NCI-H2196 treated with DMSO at 0.1 percent for 48 hours (cell line): ENCODE data around the gene SDHAF1.
"Not testable (repeated sequence)": the region's sequence is repeated elsewhere in the genome, so short reads cannot be mapped to it uniquely, and the experiment has no call there.

Source experiments
- DNase-seq: peaks from one replicate; lab custom pipeline; 2025; ENCODE audit not compliant: unreplicated experiment; lab: John Stamatoyannopoulos, UW

The SDHAF1 gene, protein sequence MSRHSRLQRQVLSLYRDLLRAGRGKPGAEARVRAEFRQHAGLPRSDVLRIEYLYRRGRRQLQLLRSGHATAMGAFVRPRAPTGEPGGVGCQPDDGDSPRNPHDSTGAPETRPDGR

DNA sequence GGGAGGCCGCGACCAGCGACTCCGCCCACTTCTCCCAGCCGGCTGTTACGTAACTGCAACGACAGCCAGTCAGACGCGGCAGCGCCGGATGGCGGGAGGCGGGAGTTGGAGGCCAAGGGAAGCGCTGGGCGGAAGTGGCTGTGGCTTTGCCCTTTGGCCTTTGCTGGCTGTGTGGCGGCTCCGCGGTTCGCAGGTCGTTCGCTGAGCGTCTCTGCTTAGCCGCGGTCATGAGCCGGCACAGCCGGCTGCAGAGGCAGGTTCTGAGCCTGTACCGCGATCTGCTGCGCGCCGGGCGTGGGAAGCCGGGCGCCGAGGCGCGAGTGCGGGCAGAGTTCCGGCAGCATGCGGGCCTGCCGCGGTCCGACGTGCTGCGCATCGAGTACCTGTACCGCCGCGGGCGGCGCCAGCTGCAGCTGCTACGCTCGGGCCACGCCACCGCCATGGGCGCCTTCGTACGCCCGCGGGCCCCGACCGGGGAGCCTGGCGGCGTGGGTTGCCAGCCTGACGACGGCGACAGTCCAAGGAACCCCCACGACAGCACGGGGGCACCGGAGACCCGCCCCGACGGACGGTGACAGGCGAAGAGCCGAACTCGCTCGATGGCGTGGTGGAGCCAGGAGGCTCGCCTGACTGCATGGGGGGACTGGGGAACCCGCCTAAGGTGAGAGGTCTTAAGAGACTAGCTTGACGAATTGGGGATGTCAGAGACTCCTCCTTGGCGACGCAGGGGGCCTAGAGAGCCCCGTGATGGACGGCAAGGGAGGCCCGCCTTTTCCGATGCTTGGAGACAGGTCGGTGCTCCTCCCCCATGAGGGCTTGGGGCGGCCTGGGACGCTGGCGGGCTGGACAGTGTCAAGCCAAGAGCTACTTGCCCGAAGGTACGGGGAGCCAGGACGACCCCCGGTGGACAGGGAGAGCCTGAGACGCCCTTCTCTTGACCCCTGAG is at the start of gene SDHAF1:
Gene SDHAF1, plus strand, starts transcription at position 141 of the 946 bp plus-strand sequence. Its CDS starts 87 bp downstream, at position 228.
- peak; percentile 88 for DNase-seq

DNA sequence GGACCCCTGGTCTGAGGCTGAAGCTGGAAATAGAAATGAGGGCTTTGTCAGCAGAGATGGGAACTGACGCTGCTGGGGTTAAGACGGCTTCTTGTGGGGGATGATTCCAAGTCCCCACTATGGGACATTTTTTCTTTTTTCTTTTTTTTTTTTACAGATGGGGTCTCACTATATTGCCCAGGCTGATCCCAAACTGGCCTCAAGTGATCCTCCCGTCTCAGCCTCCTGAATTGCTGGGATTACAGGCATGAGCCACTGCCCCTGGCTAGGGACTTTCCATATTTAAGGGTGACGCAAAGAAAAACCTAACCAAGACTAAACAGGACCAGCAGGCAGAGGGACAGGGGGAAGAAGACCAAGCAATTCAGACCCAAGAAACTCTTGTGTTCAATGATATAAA is 48.8 kb upstream of the SDHAF1 start:
- DNase-seq: no peak

DNA sequence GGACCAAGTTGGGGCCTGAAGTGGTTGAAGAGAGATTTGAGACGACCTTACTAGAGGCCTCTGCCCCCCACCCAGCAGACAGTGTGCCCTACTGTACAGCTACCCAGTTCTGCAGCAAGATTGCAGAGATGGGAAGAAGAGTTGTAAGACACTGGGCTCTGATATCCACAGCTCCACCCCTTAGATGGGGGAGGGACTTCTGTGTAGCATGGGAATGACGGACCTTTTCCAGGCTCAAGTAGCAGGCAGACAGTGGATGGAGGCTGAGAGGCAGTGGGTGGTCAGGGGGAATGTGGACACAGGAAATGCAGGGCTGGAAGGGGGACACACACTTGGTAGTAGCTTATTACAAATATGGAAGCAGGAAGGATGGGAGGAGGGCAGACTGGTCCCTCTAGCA is 45.9 kb upstream of the SDHAF1 start:
- DNase-seq: no peak

DNA sequence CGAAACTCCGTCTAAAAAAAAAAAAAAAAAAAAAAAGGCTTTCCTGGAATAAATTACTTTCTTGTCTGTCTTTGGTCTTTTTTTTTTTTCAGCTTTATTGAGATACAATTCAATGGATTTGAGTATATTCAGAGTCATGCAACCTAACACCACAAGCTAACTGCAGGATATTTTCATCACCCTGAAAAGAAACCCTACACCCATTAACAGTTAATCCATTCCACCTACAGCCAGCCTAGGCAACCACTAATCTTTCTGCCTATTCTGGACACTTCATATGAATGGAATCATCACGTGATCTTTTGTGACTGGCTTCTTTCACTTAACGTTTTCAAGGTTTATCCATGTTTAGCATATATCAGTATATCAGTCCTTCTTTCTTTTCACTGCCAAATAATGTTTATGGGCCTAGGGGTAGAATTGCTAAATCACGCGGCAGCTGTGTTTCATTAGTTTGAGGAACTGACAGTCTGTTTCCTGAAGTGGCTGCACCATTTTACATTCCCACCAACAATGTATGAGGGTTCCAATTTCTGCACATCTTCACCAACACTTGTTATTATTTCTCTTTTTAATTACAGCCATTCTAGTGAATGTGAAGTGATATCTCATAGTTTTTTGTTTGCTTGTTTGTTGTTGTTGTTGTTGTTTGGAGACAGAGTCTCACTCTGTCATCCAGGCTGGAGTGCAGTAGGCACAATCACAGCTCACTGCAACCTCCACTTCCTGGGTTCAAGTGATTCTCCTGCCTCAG is 38.9 kb upstream of the SDHAF1 start:
- no peak for DNase-seq

DNA sequence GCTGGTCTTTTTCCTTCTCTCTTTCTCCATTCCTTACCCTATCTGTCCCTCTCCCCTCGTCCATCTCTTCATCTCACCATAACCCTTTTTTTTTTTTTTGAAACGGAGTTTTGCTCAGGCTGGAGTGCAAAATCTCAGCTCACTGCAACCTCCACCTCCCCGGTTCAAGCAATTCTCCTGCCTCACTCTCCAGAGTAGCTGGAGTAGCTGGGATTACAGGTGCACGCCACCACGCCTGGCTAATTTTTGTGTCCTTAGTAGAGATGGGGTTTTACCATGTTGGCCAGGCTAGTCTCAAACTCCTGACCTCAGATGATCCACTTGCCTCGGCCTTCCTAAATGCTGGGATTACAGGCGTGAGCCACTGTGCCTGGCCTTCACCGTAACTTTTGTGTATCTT is 37.6 kb upstream of the SDHAF1 start:
- not testable (repeated sequence) for DNase-seq

DNA sequence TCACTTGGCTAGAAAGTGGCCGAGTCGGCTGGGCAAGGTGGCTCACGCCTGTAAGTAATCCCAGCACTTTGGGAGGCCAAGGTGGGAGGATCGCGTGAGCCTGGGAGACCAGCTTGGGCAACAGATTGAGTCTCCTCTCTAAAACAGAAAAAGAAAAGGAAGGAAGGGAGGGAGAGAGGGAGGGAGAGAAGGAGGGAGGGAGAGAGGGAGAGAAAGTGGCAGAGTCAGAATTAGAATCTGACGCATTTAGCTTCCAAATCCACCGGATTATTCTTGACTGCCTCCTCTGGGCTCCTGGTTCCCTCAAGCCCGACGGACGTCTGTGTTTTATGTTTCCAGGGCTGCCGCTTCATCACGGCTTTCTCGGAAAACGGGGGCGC is 36.3 kb upstream of the SDHAF1 start:
- DNase-seq: no peak

DNA sequence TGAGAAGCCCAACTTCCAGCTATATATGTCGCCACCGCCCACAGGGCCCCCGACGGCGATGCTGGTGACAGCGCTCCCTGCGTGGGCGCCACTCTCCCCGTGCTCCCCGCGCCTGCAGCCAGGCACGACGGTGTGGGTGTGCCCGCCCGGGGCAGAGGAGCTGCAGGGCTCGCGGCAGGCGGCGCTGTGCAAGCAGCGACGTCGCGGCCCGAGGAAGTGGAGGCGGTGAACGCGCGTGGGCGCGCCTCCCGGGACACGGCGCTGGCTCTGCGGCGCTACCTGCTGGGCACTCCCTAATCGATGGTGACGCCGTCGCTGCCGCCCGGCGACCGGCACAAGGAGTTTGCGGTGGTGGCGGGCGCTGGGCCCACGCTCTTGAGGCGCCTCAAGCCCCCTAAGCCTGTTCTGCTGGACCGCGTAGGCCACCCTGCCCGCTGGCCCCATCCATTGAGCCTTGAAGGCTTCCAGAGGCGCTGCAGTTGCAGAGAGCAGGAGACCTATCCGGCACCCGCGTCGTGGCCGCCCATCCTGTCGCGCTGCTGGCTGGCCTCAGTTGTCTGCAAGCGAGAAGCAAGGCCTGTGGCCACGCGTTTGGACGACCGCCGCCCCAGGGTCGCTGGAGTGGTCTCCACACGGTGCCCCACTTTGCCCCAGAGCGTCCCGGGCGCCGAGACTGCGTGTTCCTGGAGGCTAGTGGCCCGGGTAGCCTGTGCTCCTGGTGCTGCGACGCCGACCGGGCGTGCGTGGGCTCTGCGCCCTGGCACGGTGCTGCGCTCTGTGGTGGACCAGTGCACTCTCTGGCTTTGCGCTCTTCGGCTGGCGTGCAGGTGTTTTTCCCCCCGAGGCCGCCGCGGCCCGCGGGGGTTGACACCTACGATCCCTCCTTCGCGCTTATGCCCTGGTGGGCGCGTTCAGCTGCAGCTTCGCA is 35.7 kb upstream of the SDHAF1 start:
- DNase-seq: no peak

DNA sequence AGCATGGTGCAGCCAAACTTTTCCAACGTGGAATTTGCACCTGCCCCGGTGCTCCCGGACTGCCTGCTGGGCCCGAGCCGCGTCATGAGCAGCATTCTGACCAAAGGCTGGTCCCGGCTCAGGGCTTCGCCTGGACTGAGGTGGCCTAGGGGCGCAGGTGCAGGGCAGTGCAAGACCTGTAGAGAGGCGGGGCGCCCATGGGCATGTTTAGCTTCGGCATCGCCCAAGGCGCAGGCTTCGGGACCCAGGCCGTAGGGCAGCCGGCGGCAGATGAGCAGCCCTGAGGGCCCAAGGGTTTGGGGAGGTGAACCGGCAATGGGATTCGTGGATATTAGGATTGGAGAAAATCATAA is 35.0 kb upstream of the SDHAF1 start:
- DNase-seq: no peak

DNA sequence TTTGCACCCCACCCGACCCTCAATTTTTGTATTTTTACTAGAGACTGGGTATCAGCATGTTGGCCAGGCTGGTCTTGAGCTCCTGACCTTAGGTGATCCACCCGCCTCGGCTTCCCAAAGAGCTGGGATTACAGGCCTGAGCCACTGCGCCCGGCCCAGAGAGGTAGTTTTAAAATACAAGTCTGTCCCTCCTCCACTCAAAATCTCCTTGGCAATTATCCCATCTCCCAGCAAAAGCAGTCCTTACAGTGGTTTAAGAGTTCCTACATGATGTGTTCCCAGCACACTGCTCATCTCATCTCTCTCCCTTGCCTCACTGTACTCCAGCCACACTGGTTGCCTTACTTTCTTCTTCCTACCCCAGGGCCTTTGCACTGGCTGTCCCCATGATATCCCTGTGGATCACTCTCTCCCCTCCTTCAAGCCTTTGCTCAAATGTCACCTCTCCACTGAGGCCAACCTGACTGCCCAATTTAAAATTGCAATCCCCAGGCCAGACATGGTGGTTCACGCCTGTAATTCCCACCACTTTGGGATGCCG is 34.5 kb upstream of the SDHAF1 start:
- DNase-seq: no peak

DNA sequence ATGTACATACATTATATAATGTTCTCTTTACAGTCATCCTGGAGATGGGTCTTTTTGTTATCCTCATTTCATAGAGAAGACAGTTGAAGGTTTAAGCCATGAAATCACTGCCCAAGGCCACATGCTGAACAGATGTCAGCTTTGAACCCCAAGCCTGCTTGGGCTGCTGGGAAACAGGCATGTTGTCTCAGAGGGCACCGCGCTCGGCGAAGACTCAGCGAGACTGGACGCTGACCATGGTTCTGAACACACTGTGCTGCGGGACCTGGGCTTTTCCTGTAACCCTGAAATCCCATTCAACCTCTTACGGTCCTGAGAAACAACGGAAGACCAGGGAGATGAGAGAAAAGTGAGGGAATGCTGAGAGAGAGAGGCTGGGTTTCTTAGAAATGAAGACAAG is 31.5 kb upstream of the SDHAF1 start:
- DNase-seq: no peak

DNA sequence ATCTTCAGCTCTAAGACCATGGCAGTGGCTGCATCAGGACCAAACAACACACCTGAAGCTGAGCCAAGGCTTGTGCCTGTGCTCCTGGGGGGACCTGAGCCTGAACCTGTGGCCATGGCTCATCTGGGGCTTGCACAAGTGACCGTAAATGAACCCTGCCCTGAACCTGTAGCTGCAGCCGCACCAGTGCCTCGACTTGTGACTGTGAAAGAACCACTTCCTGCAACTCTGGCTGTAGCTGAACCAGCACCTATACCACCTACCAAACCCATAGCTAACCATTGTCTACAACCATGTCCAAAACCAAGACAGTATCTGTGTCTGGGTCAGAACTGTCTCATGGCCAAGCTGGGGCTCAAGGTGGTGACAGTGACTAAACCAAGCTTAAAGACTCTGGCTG is 28.2 kb upstream of the SDHAF1 start:
- no peak for DNase-seq

DNA sequence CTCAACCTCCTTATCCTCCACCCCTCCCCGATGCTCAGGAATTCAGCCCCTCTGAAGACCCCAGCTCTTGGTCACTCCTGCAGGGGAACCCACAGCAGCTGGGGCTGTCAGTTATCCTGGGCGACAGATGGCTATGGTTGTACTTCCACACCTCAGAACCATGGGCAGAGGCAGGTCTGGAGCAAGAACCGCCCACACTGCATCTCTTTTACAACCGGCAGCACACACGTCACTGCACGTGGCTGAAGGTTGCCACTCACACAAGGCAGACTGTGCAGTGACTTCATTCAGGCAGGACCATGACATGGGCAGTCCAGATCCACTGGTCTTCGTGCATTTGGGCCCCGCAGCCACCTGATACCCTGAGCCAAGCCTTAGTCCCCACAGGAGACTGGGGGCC is 21.5 kb upstream of the SDHAF1 start:
- no peak for DNase-seq

DNA sequence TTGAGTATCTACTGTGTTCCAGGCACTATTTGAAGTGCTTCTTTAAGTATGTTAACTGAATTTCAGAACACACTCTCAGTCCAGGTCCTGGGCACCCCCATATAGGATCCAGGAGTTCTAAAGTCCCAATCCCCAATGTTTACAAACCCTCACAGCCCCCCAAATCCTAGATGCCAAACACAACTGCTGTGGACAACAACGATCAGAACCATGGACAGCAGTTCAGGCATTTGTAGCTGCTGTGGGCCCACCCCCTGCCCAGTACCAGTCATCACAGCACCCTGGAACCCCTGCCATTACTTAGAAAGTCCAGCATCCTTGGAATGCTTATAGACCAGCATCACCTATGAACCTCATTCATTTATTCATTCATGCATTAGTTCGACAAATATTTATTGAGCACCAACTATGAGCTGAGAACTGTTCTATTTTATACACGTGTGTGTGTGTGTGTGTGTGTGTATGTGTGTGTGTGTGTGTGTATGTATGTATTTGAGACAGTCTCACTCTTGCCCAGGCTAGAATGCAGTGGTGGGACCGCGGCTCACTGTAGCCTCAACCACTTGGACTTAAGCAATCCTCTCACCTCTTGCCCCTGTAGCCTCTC is 19.3 kb upstream of the SDHAF1 start:
- no peak for DNase-seq

DNA sequence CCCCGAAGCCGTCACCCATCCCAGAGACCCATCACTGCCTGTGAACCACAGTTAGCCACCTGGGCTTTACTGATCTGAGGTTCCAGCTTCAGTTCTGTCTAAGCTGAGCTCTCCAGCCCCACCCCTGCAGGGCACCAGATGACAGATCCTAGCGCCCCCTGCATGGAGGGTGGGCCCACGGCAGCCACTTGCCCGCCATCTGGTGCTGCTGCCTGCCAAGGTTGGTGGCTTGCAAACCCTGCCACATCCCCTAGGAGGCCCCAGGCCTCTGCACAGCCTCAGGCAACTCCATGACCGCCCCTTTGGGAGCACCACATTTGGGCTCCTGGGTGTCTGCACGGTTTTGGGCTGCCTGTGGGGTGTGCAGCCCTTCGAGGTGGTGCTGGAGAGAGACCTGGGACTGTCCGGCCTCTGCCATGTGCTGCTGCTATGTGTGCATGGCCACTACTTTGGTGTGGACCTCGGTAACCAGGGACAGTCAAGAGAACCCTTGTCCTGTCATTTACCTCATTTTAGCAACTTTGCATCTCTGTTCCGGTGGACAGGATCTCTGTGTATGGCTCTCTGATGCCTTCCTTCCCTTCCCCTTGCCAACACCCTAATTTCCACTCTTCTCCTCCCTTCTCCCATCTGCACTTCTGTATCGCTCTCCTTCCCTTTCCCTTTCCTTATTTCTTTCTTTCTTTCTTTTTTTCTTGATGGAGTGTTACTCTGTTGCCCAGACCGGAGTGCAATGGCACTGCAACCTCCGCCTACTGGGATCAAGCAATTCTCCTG is 17.4 kb upstream of the SDHAF1 start:
- no peak for DNase-seq

DNA sequence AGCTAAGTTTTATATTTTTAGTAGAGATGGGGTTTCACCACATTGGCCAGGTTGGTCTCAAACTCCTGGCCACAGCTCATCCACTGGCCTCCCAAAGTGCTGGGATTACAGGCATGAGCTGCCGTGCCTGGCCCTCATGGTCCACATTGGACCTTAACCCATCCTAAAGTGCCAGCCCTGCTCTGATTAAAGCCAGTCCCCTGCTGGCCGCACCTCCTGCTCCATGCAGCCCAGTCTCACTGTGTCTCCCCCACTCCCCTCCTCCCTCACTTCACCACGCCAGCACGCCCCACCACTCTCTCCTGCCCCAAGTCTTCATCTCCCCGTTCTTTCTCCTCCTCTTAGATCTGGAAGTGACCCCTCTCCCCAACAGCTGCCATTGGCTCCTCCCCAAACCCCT is 16.7 kb upstream of the SDHAF1 start:
- DNase-seq: no peak

DNA sequence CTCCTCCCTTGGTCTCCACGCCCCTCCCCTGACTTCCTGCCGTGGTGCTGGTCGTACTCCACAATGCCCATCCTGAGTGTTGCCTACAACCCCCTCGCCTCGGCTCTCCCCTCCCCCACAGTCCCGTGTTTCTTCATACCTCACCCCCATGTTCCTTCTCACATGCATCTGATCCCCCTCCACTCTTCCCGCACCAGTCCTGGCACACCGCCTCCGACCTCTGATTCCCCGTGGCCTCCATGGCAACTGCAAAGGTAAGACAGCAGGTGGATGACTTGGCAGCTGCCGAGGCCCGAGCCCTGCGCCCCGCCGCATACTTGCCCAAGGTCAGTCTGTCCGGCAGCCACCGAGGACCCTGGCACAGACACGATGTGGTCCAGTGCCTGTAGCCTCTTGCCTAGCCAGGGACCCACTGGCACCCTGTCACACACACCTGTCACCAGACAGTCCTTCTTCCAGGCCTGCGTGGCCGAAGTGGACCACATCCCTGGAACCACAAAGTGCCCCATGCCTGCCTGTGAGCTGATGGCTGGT is 16.1 kb upstream of the SDHAF1 start:
- DNase-seq: no peak

DNA sequence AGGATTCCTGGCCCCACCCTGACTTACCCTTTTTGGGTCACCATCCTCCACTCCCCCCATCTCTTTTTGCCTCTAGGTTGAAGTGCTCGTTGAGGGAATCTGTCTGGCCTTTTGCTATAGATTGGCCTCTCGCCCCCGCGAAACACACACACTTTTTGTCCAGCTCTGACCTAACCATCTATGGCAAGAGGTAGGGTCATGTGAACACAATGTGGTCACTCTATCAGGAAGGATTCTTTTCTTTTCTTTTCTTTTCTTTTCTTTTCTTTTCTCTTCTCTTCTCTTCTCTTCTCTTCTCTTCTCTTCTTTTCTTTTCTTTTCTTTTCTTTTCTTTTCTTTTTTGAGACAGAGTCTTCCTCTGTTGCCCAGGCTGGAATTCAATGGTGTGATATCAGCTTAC is 14.0 kb upstream of the SDHAF1 start:
- DNase-seq: not testable (repeated sequence)

DNA sequence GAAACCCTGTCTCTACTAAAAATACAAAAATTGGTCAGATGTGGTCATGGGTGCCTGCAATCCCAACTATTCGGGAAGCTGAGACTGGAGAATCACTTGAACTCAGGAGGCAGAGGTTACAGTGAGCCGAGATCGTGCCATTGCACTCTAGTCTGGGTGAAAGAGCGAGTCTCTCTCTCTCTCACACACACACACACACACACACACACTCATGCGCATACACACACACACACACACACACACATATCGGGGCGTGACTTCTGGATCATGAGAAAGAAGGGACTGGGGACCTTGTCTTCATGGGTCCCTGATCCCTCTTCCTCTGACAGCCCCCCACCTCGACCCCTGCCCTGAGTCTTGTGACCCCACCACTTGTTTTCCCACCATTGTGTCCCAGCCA is 11.8 kb upstream of the SDHAF1 start:
- DNase-seq: no peak

DNA sequence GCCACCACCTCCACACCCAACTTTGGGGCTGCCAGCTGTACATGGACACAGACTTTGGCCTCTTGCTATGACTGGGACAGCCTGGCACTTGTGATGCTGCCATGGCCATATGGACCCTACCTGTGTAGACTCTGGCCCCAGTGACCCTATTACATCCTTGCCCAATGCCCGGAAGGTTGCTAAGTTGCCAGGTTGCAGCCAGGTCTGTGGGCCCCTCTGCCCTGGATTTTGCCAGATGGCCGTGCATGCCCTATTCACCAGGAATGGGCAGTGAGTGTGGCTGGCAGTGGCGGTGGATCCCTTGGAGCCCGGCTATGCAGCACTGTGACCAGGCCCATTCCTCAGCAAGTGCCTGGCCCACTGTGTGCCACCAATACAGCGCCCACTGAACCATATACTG is 8.9 kb upstream of the SDHAF1 start:
- no peak for DNase-seq
